GM12874 (cell line): ENCODE measurements around the gene CRYBA4.

ENCODE experiments used
- TF ChIP-seq, protein P1 (sequence below): IDR thresholded peaks from 2 replicates; pipeline ENCODE4 v1.5.1; 2011; ENCODE audit warnings: low read depth, mild to moderate bottlenecking, control low read depth, low read length, moderate library complexity; ENCODE audit not compliant: insufficient read depth

CRYBA4 gene

DNA sequence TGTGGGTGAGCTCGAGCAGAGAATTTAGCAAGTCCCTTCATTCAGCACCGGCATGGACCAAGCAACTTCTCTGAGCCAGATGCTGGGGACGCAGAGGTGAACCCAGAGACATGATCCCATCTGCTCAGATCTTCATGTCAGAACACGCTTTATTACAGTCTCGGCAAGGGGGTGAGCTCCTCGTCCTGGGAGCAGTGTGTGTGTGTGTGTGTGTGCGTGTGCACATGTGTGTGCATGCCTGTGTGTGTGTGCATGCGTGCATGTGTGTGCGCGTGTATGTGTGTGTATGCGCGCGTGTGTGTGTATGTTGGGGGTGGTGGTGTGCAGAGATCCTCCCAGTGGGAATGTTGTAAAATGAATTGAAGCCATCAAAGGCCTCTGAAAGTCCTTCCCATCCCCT is 45.4 kb downstream of the CRYBA4 start:
- TF ChIP-seq, protein P1, sequence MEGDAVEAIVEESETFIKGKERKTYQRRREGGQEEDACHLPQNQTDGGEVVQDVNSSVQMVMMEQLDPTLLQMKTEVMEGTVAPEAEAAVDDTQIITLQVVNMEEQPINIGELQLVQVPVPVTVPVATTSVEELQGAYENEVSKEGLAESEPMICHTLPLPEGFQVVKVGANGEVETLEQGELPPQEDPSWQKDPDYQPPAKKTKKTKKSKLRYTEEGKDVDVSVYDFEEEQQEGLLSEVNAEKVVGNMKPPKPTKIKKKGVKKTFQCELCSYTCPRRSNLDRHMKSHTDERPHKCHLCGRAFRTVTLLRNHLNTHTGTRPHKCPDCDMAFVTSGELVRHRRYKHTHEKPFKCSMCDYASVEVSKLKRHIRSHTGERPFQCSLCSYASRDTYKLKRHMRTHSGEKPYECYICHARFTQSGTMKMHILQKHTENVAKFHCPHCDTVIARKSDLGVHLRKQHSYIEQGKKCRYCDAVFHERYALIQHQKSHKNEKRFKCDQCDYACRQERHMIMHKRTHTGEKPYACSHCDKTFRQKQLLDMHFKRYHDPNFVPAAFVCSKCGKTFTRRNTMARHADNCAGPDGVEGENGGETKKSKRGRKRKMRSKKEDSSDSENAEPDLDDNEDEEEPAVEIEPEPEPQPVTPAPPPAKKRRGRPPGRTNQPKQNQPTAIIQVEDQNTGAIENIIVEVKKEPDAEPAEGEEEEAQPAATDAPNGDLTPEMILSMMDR, result no peak

DNA sequence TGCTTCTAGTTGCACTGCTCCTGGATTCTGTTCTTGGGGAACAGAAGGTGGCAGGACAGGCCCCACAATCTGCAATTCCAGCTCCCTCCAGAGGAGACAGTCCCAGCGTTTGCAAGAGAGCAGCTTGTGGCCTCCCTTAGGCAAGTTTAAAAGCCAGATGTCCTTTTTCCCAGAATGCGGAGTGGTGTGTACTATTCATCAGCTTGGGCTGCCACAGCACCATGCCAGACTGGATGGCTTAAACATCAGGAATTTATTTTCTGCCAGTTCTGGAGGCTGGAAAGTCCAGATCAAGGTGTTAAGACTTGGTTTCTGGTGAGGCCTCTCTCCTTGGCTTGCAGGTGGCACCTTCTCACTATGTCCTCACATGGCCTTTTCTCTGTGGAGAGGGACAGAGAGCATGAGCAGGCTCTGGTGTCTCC is 47.3 kb downstream of the CRYBA4 start:
- TF ChIP-seq, protein P1, result peak; percentile 46; the same call in 1 of the 2 replicates

DNA sequence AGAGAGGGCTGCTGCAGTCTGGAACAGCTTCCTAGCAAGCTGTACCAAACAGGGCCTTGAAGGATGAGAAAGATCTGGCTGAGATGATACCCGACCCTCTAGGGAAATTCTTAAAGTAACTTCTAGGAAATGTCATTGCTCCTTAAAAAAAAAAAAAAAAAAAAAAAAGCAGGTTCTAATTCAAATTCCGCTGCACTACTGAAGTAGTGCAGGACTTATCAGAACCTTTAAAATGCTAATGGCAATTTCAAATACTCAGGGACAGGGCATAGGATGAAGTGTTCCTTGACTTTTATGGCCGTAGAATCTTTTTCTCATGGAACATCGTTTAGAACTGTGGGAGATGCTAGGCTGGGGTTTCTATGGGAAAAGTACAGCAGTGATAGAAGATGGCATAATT is 48.7 kb downstream of the CRYBA4 start:
- TF ChIP-seq, protein P1, result no peak

DNA sequence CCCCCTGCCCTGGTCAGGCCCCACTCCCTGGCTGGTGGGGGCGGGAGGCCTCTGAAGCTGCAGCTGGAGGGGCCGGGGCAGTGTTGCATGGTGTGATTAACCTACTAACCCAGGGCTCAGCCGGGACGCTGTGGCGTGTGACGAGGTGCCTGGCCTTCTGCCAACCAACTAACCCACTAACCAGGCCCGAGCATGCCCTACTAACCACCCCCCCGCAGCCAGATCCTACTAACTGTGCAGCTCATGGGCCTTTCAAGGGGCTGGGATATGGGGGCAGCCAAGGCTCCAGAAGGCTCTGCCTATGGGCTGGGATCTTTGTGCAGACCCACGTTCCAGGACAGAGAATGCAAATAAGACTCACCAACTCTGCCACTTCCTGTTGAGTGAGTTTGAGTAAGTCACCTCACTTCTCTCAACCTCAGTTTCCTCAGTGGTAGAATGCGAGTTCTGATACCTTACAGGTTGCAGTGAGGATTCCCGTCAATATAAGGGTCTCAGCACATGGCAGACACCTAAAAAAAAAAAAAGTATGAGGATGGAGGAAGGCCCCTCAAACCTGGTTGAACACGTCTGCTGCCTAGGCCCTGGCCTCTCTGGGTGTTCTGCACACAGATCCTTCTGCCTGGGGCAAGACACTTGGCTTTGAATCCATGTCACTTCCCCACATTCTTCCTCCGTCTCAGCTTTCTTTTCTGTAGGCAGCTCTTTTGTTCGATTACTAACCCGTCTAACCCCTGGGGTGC is 49.7 kb downstream of the CRYBA4 start:
- TF ChIP-seq, protein P1, result no peak

DNA sequence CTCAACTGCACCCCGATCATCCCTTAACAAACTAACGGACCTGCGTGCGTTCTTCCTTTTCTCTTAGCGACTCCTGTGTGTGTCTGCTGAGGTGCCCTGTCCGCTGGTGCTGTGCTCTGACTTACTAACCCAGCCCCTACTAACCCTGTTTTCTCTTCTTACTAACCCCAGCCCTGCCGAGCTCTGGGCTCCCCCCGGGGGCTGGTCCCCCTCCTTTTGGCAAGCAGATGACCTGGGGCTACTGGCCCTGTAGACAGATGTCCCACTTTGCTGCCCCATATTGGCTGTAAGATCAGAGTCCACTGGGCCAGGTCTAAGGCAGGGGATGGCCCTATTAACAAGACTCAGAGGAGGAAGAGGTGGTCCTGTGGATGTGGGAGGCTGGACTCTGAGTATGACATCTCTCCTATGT is 50.3 kb downstream of the CRYBA4 start:
- TF ChIP-seq, protein P1, result no peak

DNA sequence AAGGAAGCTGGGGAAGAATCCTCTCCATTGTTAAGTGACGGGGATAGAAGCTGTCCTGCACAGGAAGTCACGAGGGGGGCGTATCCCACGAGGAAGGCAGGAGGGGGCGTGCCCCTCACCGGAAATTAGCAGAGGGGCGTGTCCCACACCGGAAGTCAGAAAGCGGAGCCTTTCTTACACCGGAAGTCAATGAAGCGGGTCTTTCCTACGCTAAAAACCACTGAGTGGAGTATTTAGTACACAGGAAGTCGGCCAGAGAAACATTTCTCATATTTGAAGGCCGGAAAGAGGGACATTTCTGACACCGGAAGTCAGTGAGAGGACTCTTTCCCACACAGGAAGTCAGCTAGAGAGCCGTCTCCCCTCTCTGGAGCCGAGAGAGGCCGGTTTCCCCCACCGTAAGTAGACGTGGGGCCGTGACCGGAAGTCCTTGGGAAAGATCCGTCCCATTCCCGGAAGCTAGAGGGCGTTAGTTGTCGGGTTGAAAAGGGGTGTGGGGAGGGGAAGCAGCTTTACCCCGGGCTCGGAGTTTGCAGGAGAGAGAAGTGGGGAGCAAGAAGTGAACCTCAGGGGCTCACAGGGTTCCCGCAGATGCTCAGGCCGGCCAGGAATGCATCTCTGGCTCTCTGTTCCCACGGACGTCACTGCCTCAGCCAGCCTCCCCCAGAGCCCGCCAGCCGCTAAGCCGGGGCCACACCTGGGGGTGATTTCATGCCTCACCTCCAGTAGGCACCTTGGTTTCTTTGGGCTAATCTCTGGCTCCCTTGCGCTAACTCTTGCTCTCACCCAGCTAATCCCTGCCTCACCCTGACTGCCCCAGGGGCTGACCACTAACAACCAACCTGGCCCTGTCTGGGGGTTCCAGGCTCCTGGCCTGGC is 51.1 kb downstream of the CRYBA4 start:
- TF ChIP-seq, protein P1, result peak; percentile 22; the same call in 1 of the 2 replicates

DNA sequence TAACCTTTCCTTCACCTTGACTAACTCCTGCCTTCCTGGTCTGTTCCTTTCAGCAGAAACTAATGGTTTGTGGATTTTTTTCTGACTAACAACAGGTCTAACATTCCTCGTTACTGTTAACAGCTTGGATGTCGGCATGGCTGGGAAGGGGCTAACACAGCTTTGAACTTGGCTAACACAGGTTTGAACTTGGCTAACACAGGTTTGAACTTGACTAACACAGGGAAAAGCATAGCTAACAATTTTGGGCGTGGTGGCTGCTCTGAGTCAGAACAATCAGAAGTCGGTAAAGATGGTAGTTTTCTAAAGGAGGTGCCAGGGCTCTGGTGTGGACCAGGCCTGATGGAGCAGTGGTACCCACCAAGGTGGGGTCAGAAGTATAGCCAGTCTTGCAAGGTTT is 51.7 kb downstream of the CRYBA4 start:
- TF ChIP-seq, protein P1, result no peak
